Heart left ventricle (tissue), 13 donors: ENCODE data around the gene GAP43.

Experiments used
- POLR2A ChIP-seq, 2 donors: fragments of 450-650 bp; IDR thresholded peaks; one replicate each; pipeline ENCODE4 v1.6.1; 2017; ENCODE audit warnings: antibody characterized with exemption in 2 of 2, mild to moderate bottlenecking in 2 of 2, moderate library complexity in 2 of 2
- TF ChIP-seq, protein P1 (sequence below), 12 donors: fragments of 200-600 bp; sonication (generic) in 4 of 12; IDR thresholded peaks; one replicate each; pipeline versions ENCODE4 v1.5.0 to v1.8.0; 2018 to 2022; ENCODE audit warnings: antibody characterized with exemption in 12 of 12, mild to moderate bottlenecking in 5 of 12
- donor health status: ischemic (EF 13 %, LVEDD 7.1; RV severe dilation, severe dysfunction).
- donor health status: DM: no; HTN: yes; CAD: no.
- donor health status: DM: no; HTN: no; CAD: no.
- donor health status: ischemic (EF 25% LVEDD 6.9; RV normal size, moderate dysfunction).
- donor health status: ischemic (EF 25% LVEDD 5.7; RV mildly dilated, moderate dysfunction).
- donor health status: ischemic (EF 35%, LVEDD 5.7; RV mildly dilated, moderate dysfunction).
- donor health status: nonischemic (EF 11% LVEDD 7.7; RV severe dilation, severe dysfunction).
- donor health status: DM: yes; HTN: yes; CAD: no.
- donor health status: PGD.
- donor health status: ischemic (EF 29% LVEDD 5.4; RV normal size, mild dysfunction).
- donor health status: nonischemic (EF 23%, LVEDD 6.1; RV moderate dilation, normal function).

DNA sequence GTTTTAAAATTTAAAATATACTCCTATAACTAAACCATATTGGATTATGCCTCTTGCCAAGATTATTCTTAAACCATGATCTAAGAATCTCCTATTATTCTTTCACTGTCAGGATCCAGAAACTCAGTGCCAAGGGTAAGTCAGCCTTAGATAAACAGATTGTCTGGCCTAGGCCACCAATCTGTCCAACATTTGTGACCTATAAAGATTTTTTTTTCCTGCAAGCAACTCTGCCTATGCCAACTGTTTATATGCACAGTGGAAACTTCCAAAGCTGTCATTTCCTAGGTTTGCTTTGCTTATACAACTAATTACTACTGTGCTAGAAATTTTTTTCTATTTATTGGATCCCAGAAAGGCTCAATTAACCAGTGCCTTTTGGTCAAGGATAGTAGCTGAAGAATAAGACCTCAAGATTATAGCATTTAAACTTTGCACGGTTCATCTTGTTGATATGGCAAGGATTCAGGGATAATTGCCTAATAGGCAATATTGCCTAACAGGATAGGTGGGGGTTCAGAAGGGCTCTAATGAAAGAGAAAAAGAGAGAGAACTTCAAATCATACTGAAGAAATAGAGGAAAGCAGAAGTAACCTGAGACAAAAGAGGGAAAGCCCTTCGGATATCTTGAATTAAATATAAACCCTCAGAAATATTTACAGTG lies 22.8 kb downstream of the GAP43 start:
- TF ChIP-seq, protein P1, sequence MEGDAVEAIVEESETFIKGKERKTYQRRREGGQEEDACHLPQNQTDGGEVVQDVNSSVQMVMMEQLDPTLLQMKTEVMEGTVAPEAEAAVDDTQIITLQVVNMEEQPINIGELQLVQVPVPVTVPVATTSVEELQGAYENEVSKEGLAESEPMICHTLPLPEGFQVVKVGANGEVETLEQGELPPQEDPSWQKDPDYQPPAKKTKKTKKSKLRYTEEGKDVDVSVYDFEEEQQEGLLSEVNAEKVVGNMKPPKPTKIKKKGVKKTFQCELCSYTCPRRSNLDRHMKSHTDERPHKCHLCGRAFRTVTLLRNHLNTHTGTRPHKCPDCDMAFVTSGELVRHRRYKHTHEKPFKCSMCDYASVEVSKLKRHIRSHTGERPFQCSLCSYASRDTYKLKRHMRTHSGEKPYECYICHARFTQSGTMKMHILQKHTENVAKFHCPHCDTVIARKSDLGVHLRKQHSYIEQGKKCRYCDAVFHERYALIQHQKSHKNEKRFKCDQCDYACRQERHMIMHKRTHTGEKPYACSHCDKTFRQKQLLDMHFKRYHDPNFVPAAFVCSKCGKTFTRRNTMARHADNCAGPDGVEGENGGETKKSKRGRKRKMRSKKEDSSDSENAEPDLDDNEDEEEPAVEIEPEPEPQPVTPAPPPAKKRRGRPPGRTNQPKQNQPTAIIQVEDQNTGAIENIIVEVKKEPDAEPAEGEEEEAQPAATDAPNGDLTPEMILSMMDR (IDR thresholded peaks at IDR 0.05), result no peak
- no peak for TF ChIP-seq POLR2A (IDR thresholded peaks at IDR 0.05)
